LNCaP clone FGC (cell line): ENCODE measurements around the gene BEND4.
A peak's percentile ranks its signal among the peaks of the same experiment; 100 is the strongest.
"Not testable (repeated sequence)": the region's sequence is repeated elsewhere in the genome, so short reads cannot be mapped to it uniquely, and the experiment has no call there.

ENCODE experiments used
- DNase-seq: peaks from one replicate; pipeline ENCODE4 v3.0.0-alpha.2; 2011; ENCODE audit warnings: low read depth
- H3K4me3 ChIP-seq: 2 replicates; pipeline ENCODE4 v1.5.1; 2011; ENCODE audit warnings: mild to moderate bottlenecking, low read depth, low read length, control low read depth
- TF ChIP-seq, protein P1 (sequence below): IDR thresholded peaks from 2 replicates; pipeline ENCODE4 v1.5.1; 2012; ENCODE audit warnings: mild to moderate bottlenecking; ENCODE audit not compliant: control insufficient read depth, insufficient read depth; ENCODE audit errors: extremely low read depth

The BEND4 gene

DNA sequence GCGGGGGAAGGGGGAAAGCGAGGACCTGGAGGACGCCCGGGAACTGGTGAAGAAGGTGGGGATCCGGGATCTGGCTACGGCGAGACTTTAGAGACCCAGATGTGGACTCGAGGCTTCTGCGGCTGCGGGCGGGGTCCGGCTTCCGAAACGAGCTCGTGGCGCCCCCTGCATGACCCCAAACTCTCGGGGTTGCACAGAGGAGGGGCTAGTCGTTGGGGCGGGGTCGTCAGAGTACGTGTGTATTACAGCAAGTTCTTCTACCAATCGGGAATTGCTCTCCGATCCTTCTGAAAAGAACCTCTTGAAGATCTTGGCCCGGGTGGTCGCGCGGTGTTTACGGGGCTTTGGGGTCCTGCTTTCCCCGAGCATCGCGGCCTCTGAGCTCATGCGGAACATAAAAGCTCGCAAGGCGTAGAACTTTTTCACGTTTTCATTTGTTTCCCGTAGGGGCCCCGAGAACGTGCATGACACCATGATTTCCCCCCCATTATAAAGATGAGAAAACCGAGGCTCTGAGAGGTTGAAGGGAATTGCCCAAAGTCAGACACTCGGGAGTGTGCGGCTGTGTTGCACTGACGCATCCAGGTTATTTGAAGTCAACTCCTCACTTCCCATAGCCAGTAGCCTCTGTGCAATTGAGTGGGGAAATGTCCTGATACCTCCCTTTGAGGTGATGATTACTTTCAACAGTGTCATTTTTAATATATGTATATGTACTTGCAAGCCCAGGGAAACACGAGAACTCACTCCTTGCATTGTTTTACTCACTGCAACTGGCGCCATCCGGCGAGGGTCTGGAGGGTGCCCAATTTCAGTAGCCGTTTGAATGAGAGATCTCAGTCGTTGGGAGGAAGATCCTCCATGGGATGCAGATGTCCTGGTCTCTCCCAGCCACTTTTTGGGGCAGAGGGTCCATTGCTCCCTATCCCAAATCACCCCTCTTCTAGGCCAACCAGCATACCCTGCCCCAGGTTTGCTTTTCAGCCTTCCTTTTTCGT is at the start of gene BEND4:
BEND4 (minus strand) TSS at position 149 of the 998 bp plus-strand sequence. CDS start 512 bp downstream, outside the sequence.
- peak within 1 kb of the TSS; percentile 53 for H3K4me3 ChIP-seq
- TF ChIP-seq, protein P1, sequence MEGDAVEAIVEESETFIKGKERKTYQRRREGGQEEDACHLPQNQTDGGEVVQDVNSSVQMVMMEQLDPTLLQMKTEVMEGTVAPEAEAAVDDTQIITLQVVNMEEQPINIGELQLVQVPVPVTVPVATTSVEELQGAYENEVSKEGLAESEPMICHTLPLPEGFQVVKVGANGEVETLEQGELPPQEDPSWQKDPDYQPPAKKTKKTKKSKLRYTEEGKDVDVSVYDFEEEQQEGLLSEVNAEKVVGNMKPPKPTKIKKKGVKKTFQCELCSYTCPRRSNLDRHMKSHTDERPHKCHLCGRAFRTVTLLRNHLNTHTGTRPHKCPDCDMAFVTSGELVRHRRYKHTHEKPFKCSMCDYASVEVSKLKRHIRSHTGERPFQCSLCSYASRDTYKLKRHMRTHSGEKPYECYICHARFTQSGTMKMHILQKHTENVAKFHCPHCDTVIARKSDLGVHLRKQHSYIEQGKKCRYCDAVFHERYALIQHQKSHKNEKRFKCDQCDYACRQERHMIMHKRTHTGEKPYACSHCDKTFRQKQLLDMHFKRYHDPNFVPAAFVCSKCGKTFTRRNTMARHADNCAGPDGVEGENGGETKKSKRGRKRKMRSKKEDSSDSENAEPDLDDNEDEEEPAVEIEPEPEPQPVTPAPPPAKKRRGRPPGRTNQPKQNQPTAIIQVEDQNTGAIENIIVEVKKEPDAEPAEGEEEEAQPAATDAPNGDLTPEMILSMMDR: no peak
- DNase-seq: no peak

GRCh38 chr4:42197341-42197740 is 44.9 kb upstream of the BEND4 start:
- no peak overlapping the region for H3K4me3 ChIP-seq
- TF ChIP-seq, protein P1: no peak
- DNase-seq: no peak

GRCh38 chr4:42172921-42173320 is 20.5 kb upstream of the BEND4 start:
- H3K4me3 ChIP-seq: no peak overlapping the region
- TF ChIP-seq, protein P1: no peak
- peak; percentile 47 for DNase-seq

- no peak for DNase-seq
- TF ChIP-seq, protein P1: no peak
- no peak overlapping the region for H3K4me3 ChIP-seq
Observed at GRCh38 chr4:42172128-42172790, 19.8 kb upstream of the BEND4 start.

GRCh38 chr4:42167709-42168108 is 15.3 kb upstream of the BEND4 start:
- no peak overlapping the region for H3K4me3 ChIP-seq
- TF ChIP-seq, protein P1: no peak
- DNase-seq: no peak

DNA sequence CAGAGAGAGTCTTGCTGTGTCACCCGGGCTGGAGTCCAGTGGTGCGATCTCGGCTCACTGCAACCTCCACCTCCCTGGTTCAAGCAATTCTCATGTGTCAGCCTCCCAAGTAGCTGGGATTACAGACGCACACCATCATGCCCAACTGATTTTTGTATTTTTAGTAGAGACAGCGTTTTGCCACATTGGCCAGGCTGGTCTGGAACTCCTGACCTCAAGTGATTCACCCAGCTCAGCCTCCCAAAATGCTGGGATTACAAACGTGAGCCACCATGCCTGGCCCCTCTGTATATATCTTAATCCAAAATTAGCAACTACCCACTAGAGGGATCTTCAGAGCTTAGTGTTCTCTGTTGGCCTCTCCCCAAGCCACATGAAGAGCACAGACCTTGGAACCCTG is 13.7 kb upstream of the BEND4 start:
- H3K4me3 ChIP-seq, DNase-seq: not testable (repeated sequence)

DNA sequence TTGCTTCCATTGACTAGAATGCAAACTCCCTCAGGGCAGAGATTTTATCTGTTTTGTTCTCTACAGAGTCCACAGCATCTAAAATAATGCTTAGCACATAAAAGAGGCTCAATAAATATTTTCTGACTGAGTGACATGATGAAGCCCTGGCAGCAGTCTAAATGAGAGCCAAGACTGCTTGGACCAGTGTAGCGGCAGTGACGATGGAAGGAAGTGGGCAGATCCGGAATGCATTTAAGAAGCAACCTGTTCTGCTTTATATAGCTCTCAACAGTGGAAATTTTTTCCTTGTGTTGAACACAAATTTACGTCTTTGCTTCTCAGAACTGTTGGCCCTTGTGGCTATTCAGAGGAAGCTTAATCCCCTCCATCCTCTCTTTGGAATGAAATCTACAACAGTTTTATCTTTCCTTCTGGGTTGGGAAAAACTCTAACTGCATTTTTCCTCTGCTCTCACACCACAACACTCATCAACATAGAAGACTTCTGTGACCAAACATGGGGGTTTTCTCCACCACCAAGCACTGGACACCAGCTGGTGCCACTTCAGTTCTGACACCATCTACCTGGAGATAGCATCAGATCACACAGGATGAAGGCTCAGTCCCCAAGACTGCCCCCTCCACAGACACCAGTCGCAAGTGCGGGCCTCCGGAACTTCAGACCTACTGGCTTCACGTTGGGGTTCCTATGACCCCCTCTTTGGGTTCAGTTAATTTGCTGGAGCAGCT is 7.0 kb upstream of the BEND4 start:
- TF ChIP-seq, protein P1: no peak
- DNase-seq: peak; percentile 8
- H3K4me3 ChIP-seq: no peak overlapping the region
